ENCODE data around the gene LATS2.
A peak's percentile ranks its signal among the peaks of the same experiment; 100 is the strongest.

The LATS2 gene

GRCh38 chr13:21046203-21046602, 15.2 kb downstream of the LATS2 start:
- DNase-seq: no peak

GRCh38 chr13:21045100-21045499, 16.3 kb downstream of the LATS2 start:
- DNase-seq: peak; percentile 39

- DNase-seq: no peak
These were observed 17.5 kb downstream of the LATS2 start for GRCh38 chr13:21043898-21044297.

GRCh38 chr13:21040120-21040826, 21.1 kb downstream of the LATS2 start:
- DNase-seq: no peak

GRCh38 chr13:21039097-21039800, 22.1 kb downstream of the LATS2 start:
- DNase-seq: peak; percentile 45

- DNase-seq: no peak
These were observed 23.7 kb downstream of the LATS2 start for GRCh38 chr13:21037656-21038055.

- no peak for DNase-seq
These were observed 25.9 kb downstream of the LATS2 start for GRCh38 chr13:21035498-21035897.

GRCh38 chr13:21034603-21035191, 26.7 kb downstream of the LATS2 start:
- no peak for DNase-seq

GRCh38 chr13:21033856-21034602, 27.4 kb downstream of the LATS2 start:
- DNase-seq: no peak

- peak; percentile 43 for DNase-seq
These were observed 28.1 kb downstream of the LATS2 start for GRCh38 chr13:21033212-21033840.

GRCh38 chr13:21032656-21033055, 28.7 kb downstream of the LATS2 start:
- no peak for DNase-seq

GRCh38 chr13:21031594-21032275, 29.7 kb downstream of the LATS2 start:
- DNase-seq: peak; percentile 44

GRCh38 chr13:21025539-21025938, 35.8 kb downstream of the LATS2 start:
- DNase-seq: peak; percentile 7

- DNase-seq: no peak
These were observed 39.1 kb downstream of the LATS2 start for GRCh38 chr13:21022056-21022979.

- DNase-seq: no peak
These were observed 40.8 kb downstream of the LATS2 start for GRCh38 chr13:21020581-21020980.

GRCh38 chr13:21020176-21020575, 41.2 kb downstream of the LATS2 start:
- DNase-seq: no peak

- peak; percentile 10 for DNase-seq
These were observed 43.2 kb downstream of the LATS2 start for GRCh38 chr13:21018220-21018619.

GRCh38 chr13:21016487-21016886, 44.9 kb downstream of the LATS2 start:
- DNase-seq: no peak

- DNase-seq: no peak
These were observed 46.1 kb downstream of the LATS2 start for GRCh38 chr13:21015284-21015683.

GRCh38 chr13:21014502-21015170, 46.8 kb downstream of the LATS2 start:
- no peak for DNase-seq

GRCh38 chr13:21014139-21014501, 47.3 kb downstream of the LATS2 start:
- no peak for DNase-seq

Measured in suppressor macrophage treated with lipopolysaccharide for 4 hours (primary cell).